Parathyroid adenoma (tissue), 2 donors: ENCODE results near the gene PTPRT.

ENCODE experiments used
- H2AFZ ChIP-seq: fragments of 300-600 bp; sonication (generic); one replicate; pipeline ENCODE4 v1.7.0; 2017; ENCODE audit warnings: antibody characterized with exemption, mild to moderate bottlenecking
- H3K27ac ChIP-seq: fragments of 300-600 bp; sonication (generic); one replicate; pipeline ENCODE4 v1.7.0; 2017
- H3K27me3 ChIP-seq: fragments of 300-600 bp; sonication (generic); one replicate; pipeline ENCODE4 v1.7.0; 2017; ENCODE audit warnings: low read length; ENCODE audit not compliant: control insufficient read depth, insufficient read depth
- H3K36me3 ChIP-seq: fragments of 300-600 bp; sonication (generic); one replicate; pipeline ENCODE4 v1.7.0; 2017; ENCODE audit warnings: low read length; ENCODE audit not compliant: control insufficient read depth, insufficient read depth
- H3K4me1 ChIP-seq: fragments of 300-600 bp; sonication (generic); one replicate; pipeline ENCODE4 v1.7.0; 2017; ENCODE audit warnings: control low read depth
- H3K4me2 ChIP-seq: fragments of 300-600 bp; sonication (generic); one replicate; pipeline ENCODE4 v1.7.0; 2017; ENCODE audit warnings: low read length
- H3K4me3 ChIP-seq: fragments of 300-600 bp; sonication (generic); one replicate; pipeline ENCODE4 v1.7.0; 2017; ENCODE audit warnings: low read depth, low read length
- H3K79me2 ChIP-seq: fragments of 300-600 bp; sonication (generic); one replicate; pipeline ENCODE4 v1.7.0; 2017; ENCODE audit warnings: control low read depth
- H3K9ac ChIP-seq: fragments of 300-600 bp; sonication (generic); one replicate; pipeline ENCODE4 v1.7.0; 2017; ENCODE audit warnings: mild to moderate bottlenecking
- H3K9me3 ChIP-seq: fragments of 300-600 bp; sonication (generic); one replicate; pipeline ENCODE4 v1.7.0; 2017; ENCODE audit warnings: low read length; ENCODE audit not compliant: control insufficient read depth
- CTCF ChIP-seq: fragments of 300-600 bp; sonication (generic); IDR thresholded peaks from one replicate; pipeline ENCODE4 v1.7.0; 2017; ENCODE audit warnings: antibody characterized with exemption, mild to moderate bottlenecking
- donor health status: primary hyperparathyroidism.

Gene PTPRT

GRCh38 chr20:42152575-42152974 lies 1037.1 kb downstream of the PTPRT start:
- H3K4me1 ChIP-seq: no peaks in the 10 kb centered on the region
- H3K36me3 ChIP-seq: no peaks in the 10 kb centered on the region
- no peaks in the 10 kb centered on the region for H3K9me3 ChIP-seq
- H3K4me3 ChIP-seq: no peak overlapping the region
- H3K9ac ChIP-seq: no peak overlapping the region
- TF ChIP-seq CTCF: no peak
- no peak overlapping the region for H2AFZ ChIP-seq
- H3K79me2 ChIP-seq: no peaks in the 10 kb centered on the region
- no peak overlapping the region for H3K27ac ChIP-seq
- no peaks in the 10 kb centered on the region for H3K27me3 ChIP-seq
- H3K4me2 ChIP-seq: no peak overlapping the region

GRCh38 chr20:42150230-42150629 lies 1039.5 kb downstream of the PTPRT start:
- no peak overlapping the region for H2AFZ ChIP-seq
- H3K9ac ChIP-seq: no peak overlapping the region
- H3K36me3 ChIP-seq: no peaks in the 10 kb centered on the region
- no peaks in the 10 kb centered on the region for H3K79me2 ChIP-seq
- no peak overlapping the region for H3K4me3 ChIP-seq
- H3K4me1 ChIP-seq: no peaks in the 10 kb centered on the region
- no peak for TF ChIP-seq CTCF
- H3K4me2 ChIP-seq: no peak overlapping the region
- H3K27me3 ChIP-seq: no peaks in the 10 kb centered on the region
- no peaks in the 10 kb centered on the region for H3K9me3 ChIP-seq
- H3K27ac ChIP-seq: no peak overlapping the region

GRCh38 chr20:42138729-42139128 lies 1051.0 kb downstream of the PTPRT start:
- Histone ChIP-seq H3K79me2 (no peaks in the 10 kb centered on the region), H3K4me1 (no peaks in the 10 kb centered on the region), H3K4me3 (no peak overlapping the region), H3K27ac (no peak overlapping the region), H3K36me3 (no peaks in the 10 kb centered on the region), H3K9ac (no peak overlapping the region), H3K4me2 (no peak overlapping the region), H2AFZ (no peak overlapping the region), H3K9me3 (no peaks in the 10 kb centered on the region), H3K27me3 (no peaks in the 10 kb centered on the region)
- no peak for TF ChIP-seq CTCF

GRCh38 chr20:42134265-42135098 lies 1055.2 kb downstream of the PTPRT start:
- no peak for TF ChIP-seq CTCF

More at GRCh38 chr20:42134265-42135098, 1055.2 kb downstream of the PTPRT start:
- Histone ChIP-seq H3K27me3 (no peaks in the 10 kb centered on the region), H3K79me2 (no peaks in the 10 kb centered on the region), H3K4me2 (no peak overlapping the region), H3K9ac (no peak overlapping the region), H3K9me3 (no peaks in the 10 kb centered on the region), H3K27ac (no peak overlapping the region), H3K4me3 (no peak overlapping the region), H3K4me1 (no peaks in the 10 kb centered on the region), H2AFZ (no peak overlapping the region), H3K36me3 (no peaks in the 10 kb centered on the region)
